Naive thymus-derived CD4-positive, alpha-beta T cell (primary cell): Measurements from ENCODE around the gene WWOX. TPM values are rescaled to one million over a fixed set of nuclear protein-coding genes. Genes with fewer than 3 reads are reported as not detected.

Experiments
- ATAC-seq: fragments of 150-1000 bp; cut with Tn5 transposase; 2 replicates; pipeline ENCODE4 v1.10.0; 2021; ENCODE audit warnings: mild to moderate bottlenecking, moderate library complexity
- CTCF ChIA-PET: fragments of 350-600 bp; sonication (Branson Sonifier 250); formaldehyde crosslinking; loops from one replicate; lab custom pipeline; 2021; ENCODE audit warnings: antibody characterized with exemption; lab: Charles Lee
- POLR2A ChIA-PET: fragments of 350-600 bp; sonication (Branson Sonifier 250); formaldehyde crosslinking; loops from one replicate; lab custom pipeline; 2021; ENCODE audit warnings: antibody characterized with exemption, inconsistent platforms; lab: Charles Lee
- DNase-seq, 9 donors: peaks; one replicate each; pipeline versions ENCODE4 v3.0.0 to v3.0.0-alpha.2; 2020 to 2022; ENCODE audit warnings: mixed read lengths in 1 of 9
- H3K27ac ChIP-seq: one replicate; pipeline ENCODE4 v1.7.0; 2013; ENCODE audit warnings: mild to moderate bottlenecking, low read depth, low read length, moderate library complexity
- H3K27me3 ChIP-seq, 2 donors: one replicate each; pipeline ENCODE4 v1.7.0; 2013; ENCODE audit warnings: low read length in 2 of 2, mild to moderate bottlenecking in 2 of 2, moderate library complexity in 2 of 2; ENCODE audit not compliant: control insufficient read depth in 2 of 2, insufficient read depth in 2 of 2
- H3K36me3 ChIP-seq, 3 experiments: 1 replicate in 2 of 3; 2 replicates in 1 of 3; pipeline ENCODE4 v1.7.0; 2013; ENCODE audit warnings: low read length in 3 of 3, mild to moderate bottlenecking in 3 of 3, moderate library complexity in 1 of 3; ENCODE audit not compliant: insufficient read depth in 3 of 3, control insufficient read depth in 2 of 3
- H3K4me1 ChIP-seq, 2 donors: one replicate each; pipeline ENCODE4 v1.7.0; 2013; ENCODE audit warnings: low read length in 2 of 2, mild to moderate bottlenecking in 2 of 2, moderate library complexity in 1 of 2; ENCODE audit not compliant: control insufficient read depth in 2 of 2, insufficient read depth in 2 of 2
- H3K4me3 ChIP-seq: 2 replicates; pipeline ENCODE4 v1.7.0; 2013; ENCODE audit warnings: mild to moderate bottlenecking, low read length
- H3K9me3 ChIP-seq, 3 experiments: 1 replicate in 2 of 3; 2 replicates in 1 of 3; pipeline ENCODE4 v1.7.0; 2013; ENCODE audit warnings: low read length in 3 of 3; ENCODE audit not compliant: control insufficient read depth in 2 of 3
- H3K27ac Mint-ChIP-seq, 9 donors: one replicate each; pipeline ENCODE4 v1.8.0; 2020 to 2022; ENCODE audit warnings: mixed read lengths in 9 of 9, mild to moderate bottlenecking in 8 of 9, moderate library complexity in 5 of 9, inconsistent platforms in 2 of 9
- H3K27me3 Mint-ChIP-seq, 5 donors: one replicate each; pipeline ENCODE4 v1.8.0; 2021 to 2022; ENCODE audit warnings: mixed read lengths in 5 of 5, mild to moderate bottlenecking in 1 of 5
- H3K36me3 Mint-ChIP-seq, 5 donors: one replicate each; pipeline ENCODE4 v1.8.0; 2020 to 2022; ENCODE audit warnings: mixed read lengths in 5 of 5, mild to moderate bottlenecking in 3 of 5, inconsistent platforms in 1 of 5
- H3K4me1 Mint-ChIP-seq, 7 donors: one replicate each; pipeline ENCODE4 v1.8.0; 2020 to 2022; ENCODE audit warnings: mixed read lengths in 7 of 7, mild to moderate bottlenecking in 3 of 7, inconsistent platforms in 1 of 7
- H3K4me3 Mint-ChIP-seq, 10 donors: one replicate each; pipeline ENCODE4 v1.8.0; 2020 to 2022; ENCODE audit warnings: mild to moderate bottlenecking in 10 of 10, mixed read lengths in 10 of 10, moderate library complexity in 6 of 10, inconsistent platforms in 2 of 10
- H3K9me3 Mint-ChIP-seq, 11 donors: one replicate each; pipeline ENCODE4 v1.8.0; 2020 to 2022; ENCODE audit warnings: mixed read lengths in 11 of 11, mild to moderate bottlenecking in 4 of 11, inconsistent platforms in 1 of 11, moderate library complexity in 1 of 11
- intact Hi-C, 2 donors: fragments of 100-400 bp; cut with micrococcal nuclease; formaldehyde crosslinking; loops; one replicate each; pipeline ENCODE4 v1.15.1; 2023
- polyA plus RNA-seq, 2 donors: library from polyadenylated mRNA; unstranded; fragments of 300-500 nt; fragmentation: Illumina TruSeq; gene quantifications; one replicate each; pipeline ENCODE4 v1.2.3, GENCODE V29; 2021
- total RNA-seq, 6 experiments: library from RNA in 5 of 6; stranded (reverse) in 5 of 6; gene quantifications; 1 replicate in 5 of 6; 2 replicates in 1 of 6; pipeline ENCODE4 v1.2.3 and lab custom pipeline; 2021 to 2026

Gene WWOX
- total and polyA plus RNA-seq, 7 experiments from 2014 or later, result 13.8 to 31.1 (median 20.8) TPM

DNA sequence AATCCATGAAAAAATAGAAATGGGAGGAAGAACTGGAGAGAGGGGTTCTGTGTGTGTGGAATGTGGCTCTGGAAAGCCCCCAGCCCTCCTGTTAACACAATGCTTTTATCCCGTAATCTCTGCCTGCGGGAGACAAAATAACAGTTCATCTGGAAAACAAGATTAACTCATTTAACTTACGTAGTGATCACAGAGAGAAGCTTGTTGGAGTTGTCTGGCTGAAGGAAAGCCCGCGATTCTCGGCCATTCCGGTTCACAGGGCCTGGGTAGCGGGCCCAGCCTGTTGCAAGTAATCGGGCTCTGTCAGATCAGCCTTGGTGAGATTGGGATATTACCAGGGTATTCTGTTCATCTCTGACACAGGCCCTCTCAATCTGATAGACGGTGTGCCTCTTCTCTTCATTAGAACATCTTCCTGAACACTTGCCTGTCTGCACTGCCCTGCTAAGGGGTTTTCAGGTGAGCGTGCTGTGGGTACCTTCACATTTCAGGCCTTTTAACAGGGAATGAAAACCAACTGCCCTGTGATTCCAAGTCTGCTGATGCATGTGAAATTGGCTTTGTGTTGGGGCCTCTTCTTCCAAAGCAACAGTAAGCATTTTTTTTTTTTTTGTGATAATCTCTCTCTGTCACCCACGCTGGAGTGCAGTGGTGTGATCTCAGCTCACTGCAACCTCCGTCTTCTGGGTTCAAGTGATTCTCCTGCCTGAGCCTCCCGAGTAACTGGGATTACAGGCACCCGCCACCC lies 609.9 kb downstream of the WWOX start:
- ChIA-PET POLR2A (no interaction called here), CTCF (no interaction called here)
- peaks cover 0 to 4% (median 2%) of the 10 kb centered on the region in 5 donors for H3K36me3 Mint-ChIP-seq
- no peak for DNase-seq
- Histone ChIP-seq H3K36me3 (no peaks in the 10 kb centered on the region), H3K27me3 (no peaks in the 10 kb centered on the region), H3K27ac (no peak overlapping the region), H3K4me1 (no peaks in the 10 kb centered on the region), H3K4me3 (no peak overlapping the region), H3K9me3 (no peaks in the 10 kb centered on the region)
- H3K9me3 Mint-ChIP-seq, result peaks cover 0 to 19% (median 1%) of the 10 kb centered on the region in 11 donors
- H3K27me3 Mint-ChIP-seq, result no peaks in the 10 kb centered on the region
- intact Hi-C loops, result loop anchor here in 1 of 2 donors (5.0 to 10.0 kb wide), 4 partner anchors 338 to 1815 kb away; no protein-coding TSS in a partner anchor
- H3K4me1 Mint-ChIP-seq, result peaks cover 0 to 8% (median 0%) of the 10 kb centered on the region in 7 donors
- H3K27ac Mint-ChIP-seq, result no peak overlapping the region
- no peak overlapping the region for H3K4me3 Mint-ChIP-seq
- no peak for ATAC-seq

DNA sequence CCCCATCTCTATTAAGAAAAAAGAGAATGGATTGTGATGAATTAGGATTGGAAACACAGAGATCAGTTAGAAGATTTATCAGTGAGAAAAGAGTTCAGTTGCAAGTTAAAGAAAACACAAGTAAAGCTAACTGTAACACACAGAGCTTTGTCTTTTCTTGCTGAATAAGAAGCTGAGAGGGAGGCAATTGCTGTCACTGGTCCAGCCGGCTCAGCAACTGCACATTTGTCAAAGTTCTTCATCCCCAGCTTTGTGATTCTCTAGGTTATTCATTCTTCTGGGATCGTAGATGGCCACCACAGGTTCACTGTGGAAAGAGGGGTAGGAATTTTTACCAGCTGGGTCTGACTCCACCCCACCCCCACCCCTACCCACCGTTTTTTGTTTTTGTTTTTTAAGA lies 615.7 kb downstream of the WWOX start:
- H3K27me3 Mint-ChIP-seq, result peaks cover 0 to 2% (median 0%) of the 10 kb centered on the region in 5 donors
- ATAC-seq (no peak), DNase-seq (no peak)
- Histone ChIP-seq H3K4me1 (no peaks in the 10 kb centered on the region), H3K27ac (no peak overlapping the region), H3K36me3 (no peaks in the 10 kb centered on the region), H3K27me3 (no peaks in the 10 kb centered on the region), H3K4me3 (no peak overlapping the region), H3K9me3 (no peaks in the 10 kb centered on the region)
- H3K36me3 Mint-ChIP-seq, result no peaks in the 10 kb centered on the region
- ChIA-PET CTCF (no interaction called here), POLR2A (no interaction called here)
- intact Hi-C loops, result no loop called here
- peaks cover 0 to 2% (median 0%) of the 10 kb centered on the region in 7 donors for H3K4me1 Mint-ChIP-seq
- no peak overlapping the region for H3K27ac Mint-ChIP-seq
- H3K9me3 Mint-ChIP-seq, result peaks cover 0 to 5% (median 0%) of the 10 kb centered on the region in 11 donors
- H3K4me3 Mint-ChIP-seq, result no peak overlapping the region

DNA sequence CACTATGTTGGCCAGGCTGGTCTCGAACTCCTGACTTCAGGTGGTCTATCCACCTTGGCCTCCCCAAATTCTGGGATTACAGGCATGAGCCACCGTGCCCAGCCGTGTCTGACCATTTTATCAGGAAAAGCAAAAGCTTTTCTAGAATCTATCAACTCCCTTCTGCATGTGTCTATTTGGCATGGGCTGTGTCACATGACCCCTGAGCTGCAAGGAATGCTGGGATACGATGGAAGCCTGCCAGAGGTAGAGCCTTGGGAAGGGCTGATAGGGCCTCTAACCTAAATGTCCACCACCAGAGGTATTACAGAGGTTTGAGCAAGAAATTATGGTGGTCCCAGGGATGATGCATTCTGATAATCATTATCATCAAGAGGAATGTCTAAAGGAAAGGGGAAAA lies 616.2 kb downstream of the WWOX start:
- Histone ChIP-seq H3K4me3 (no peak overlapping the region), H3K27me3 (no peaks in the 10 kb centered on the region), H3K4me1 (no peaks in the 10 kb centered on the region), H3K36me3 (no peaks in the 10 kb centered on the region), H3K9me3 (no peaks in the 10 kb centered on the region), H3K27ac (no peak overlapping the region)
- Mint-ChIP-seq H3K36me3 (no peaks in the 10 kb centered on the region), H3K9me3 (peaks cover 0 to 5% (median 0%) of the 10 kb centered on the region in 11 donors), H3K4me1 (peaks cover 0 to 2% (median 0%) of the 10 kb centered on the region in 7 donors), H3K27ac (no peak overlapping the region), H3K27me3 (peaks cover 0 to 2% (median 0%) of the 10 kb centered on the region in 5 donors), H3K4me3 (no peak overlapping the region)
- ChIA-PET POLR2A (no interaction called here), CTCF (no interaction called here)
- intact Hi-C loops, result no loop called here
- DNase-seq (no peak), ATAC-seq (no peak)

DNA sequence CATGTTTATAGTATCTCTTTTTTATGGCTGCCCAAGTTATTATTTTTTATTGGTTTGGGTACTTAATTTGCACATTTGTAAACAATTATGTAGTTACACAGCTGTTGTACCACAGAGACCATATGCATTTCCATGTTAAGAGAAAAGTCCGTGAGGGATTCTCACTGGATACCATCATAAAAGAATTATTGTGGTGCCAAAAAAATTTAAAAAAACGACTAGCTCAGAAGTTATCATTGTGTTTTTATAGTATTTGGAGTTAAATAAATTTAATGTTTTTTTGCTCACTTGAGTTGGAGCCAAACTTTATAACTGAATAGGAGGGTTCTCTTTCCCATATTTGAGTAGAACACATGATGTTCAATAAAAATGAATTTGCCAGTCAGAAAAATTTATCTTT lies 618.7 kb downstream of the WWOX start:
- POLR2A ChIA-PET, result interaction anchor here (0.6 kb wide), 1 partner anchor 618 kb away, joined by 4 read pairs; no protein-coding TSS in a partner anchor
- no peak overlapping the region for H3K27ac ChIP-seq
- DNase-seq, result no peak
- Mint-ChIP-seq H3K27ac (no peak overlapping the region), H3K9me3 (peaks cover 0 to 5% (median 0%) of the 10 kb centered on the region in 11 donors), H3K4me1 (peaks cover 0 to 2% (median 0%) of the 10 kb centered on the region in 7 donors), H3K27me3 (peaks cover 0 to 2% (median 0%) of the 10 kb centered on the region in 5 donors), H3K36me3 (no peaks in the 10 kb centered on the region), H3K4me3 (no peak overlapping the region)
- H3K9me3 ChIP-seq, result no peaks in the 10 kb centered on the region
- H3K4me1 ChIP-seq, result no peaks in the 10 kb centered on the region
- CTCF ChIA-PET, result no interaction called here
- ATAC-seq, result no peak
- H3K36me3 ChIP-seq, result no peaks in the 10 kb centered on the region
- H3K27me3 ChIP-seq, result no peaks in the 10 kb centered on the region
- intact Hi-C loops, result no loop called here
- no peak overlapping the region for H3K4me3 ChIP-seq

DNA sequence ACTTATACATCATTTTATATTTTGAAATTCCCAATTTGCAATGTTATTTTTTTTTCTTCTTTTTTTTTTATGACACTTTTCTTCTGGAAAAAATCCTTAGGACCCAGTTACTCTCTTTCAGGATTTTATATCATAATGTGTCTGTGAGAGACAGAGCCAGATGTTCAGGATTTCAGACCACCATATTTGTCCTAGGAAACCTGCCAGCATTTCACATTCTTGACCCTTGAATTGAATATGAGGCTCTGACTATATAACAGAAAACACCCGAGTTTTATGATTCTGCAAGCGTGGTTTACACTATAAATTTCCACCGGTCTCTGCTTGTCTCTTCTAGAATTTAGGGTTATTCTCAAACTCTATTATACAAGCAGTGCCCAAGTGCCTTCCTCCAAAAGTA lies 621.0 kb downstream of the WWOX start:
- H3K27ac ChIP-seq, result no peak overlapping the region
- ATAC-seq (no peak), DNase-seq (no peak)
- Mint-ChIP-seq H3K4me3 (no peak overlapping the region), H3K4me1 (peaks cover 0 to 4% (median 0%) of the 10 kb centered on the region in 7 donors), H3K27me3 (peaks cover 0 to 2% (median 0%) of the 10 kb centered on the region in 5 donors), H3K36me3 (no peaks in the 10 kb centered on the region), H3K27ac (no peak overlapping the region), H3K9me3 (peaks cover 0 to 5% (median 0%) of the 10 kb centered on the region in 11 donors)
- H3K4me1 ChIP-seq, result no peaks in the 10 kb centered on the region
- CTCF ChIA-PET, result no interaction called here
- POLR2A ChIA-PET, result no interaction called here
- no peaks in the 10 kb centered on the region for H3K36me3 ChIP-seq
- intact Hi-C loops, result no loop called here
- no peak overlapping the region for H3K4me3 ChIP-seq
- H3K9me3 ChIP-seq, result no peaks in the 10 kb centered on the region
- no peaks in the 10 kb centered on the region for H3K27me3 ChIP-seq

DNA sequence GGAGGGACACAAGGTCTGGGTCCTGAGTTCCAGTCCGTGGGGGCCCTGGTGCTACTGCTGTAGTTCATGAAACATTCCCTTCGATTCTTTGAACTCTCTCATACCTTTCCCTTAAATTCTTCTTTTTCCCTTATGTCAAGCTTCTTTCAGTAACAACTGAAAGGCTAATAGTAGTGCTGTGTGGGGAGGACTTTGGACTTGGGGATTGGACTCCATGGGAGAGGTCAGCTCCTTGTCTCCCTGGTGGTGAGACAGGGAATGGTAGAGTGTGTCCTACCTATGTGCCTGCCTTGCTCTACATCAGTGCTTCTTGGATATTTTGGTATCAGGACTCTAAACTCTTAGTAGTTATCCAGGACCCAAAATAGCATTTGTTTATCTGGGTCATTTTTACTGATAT lies 628.1 kb downstream of the WWOX start:
- ChIA-PET CTCF (no interaction called here), POLR2A (no interaction called here)
- Histone ChIP-seq H3K27ac (no peak overlapping the region), H3K4me1 (no peaks in the 10 kb centered on the region), H3K9me3 (no peaks in the 10 kb centered on the region), H3K36me3 (no peaks in the 10 kb centered on the region), H3K27me3 (no peaks in the 10 kb centered on the region), H3K4me3 (no peak overlapping the region)
- ATAC-seq, result no peak
- peaks cover 0 to 6% (median 0%) of the 10 kb centered on the region in 7 donors for H3K4me1 Mint-ChIP-seq
- peaks cover 0 to 5% (median 0%) of the 10 kb centered on the region in 11 donors for H3K9me3 Mint-ChIP-seq
- no peak overlapping the region for H3K4me3 Mint-ChIP-seq
- no peak for DNase-seq
- peaks cover 0 to 2% (median 0%) of the 10 kb centered on the region in 5 donors for H3K27me3 Mint-ChIP-seq
- intact Hi-C loops, result no loop called here
- H3K27ac Mint-ChIP-seq, result no peak overlapping the region
- peaks cover 0 to 5% (median 0%) of the 10 kb centered on the region in 5 donors for H3K36me3 Mint-ChIP-seq
